HL-60 (cell line): ENCODE measurements around the gene SYNRG.
A peak's percentile ranks its signal among the peaks of the same experiment; 100 is the strongest.

Experiments used
- DNase-seq, 2 experiments: peaks; one replicate each; pipeline ENCODE4 v3.0.0-alpha.2; 2010 to 2020; ENCODE audit warnings: low read depth in 1 of 2, low spot score in 1 of 2
- H3K27ac ChIP-seq: fragments of 250-450 bp; sonication (Bioruptor Pico); replicated peaks from 2 replicates; pipeline ENCODE4 v1.5.1; 2020; ENCODE audit warnings: mild to moderate bottlenecking, moderate library complexity
- H3K27me3 ChIP-seq: fragments of 250-450 bp; sonication (Bioruptor Pico); 2 replicates; pipeline ENCODE4 v1.5.1; 2021; ENCODE audit warnings: mild to moderate bottlenecking, moderate library complexity; ENCODE audit not compliant: insufficient read depth, poor library complexity, severe bottlenecking
- H3K4me3 ChIP-seq: replicated peaks from 2 replicates; pipeline ENCODE4 v1.5.1; 2011; ENCODE audit warnings: mild to moderate bottlenecking, control low read depth, low read length; ENCODE audit not compliant: insufficient read depth
- CTCF ChIP-seq: IDR thresholded peaks from one replicate; pipeline ENCODE4 v1.5.1; 2011; ENCODE audit warnings: low read length, control low read depth, inconsistent platforms; ENCODE audit not compliant: insufficient read depth
- GABPA ChIP-seq: IDR thresholded peaks from 2 replicates; pipeline ENCODE4 v1.6.1; 2012; ENCODE audit warnings: low read depth
- POLR2AphosphoS5 ChIP-seq: IDR thresholded peaks from 2 replicates; pipeline ENCODE4 v1.6.1; 2012; ENCODE audit warnings: low read depth
- REST ChIP-seq: IDR thresholded peaks from 2 replicates; pipeline ENCODE4 v1.6.1; 2012; ENCODE audit warnings: low read depth; ENCODE audit not compliant: insufficient replicate concordance
- SPI1 ChIP-seq: IDR thresholded peaks from 2 replicates; pipeline ENCODE4 v1.6.1; 2012; ENCODE audit warnings: low read depth, mild to moderate bottlenecking, borderline replicate concordance

SYNRG gene

GRCh38 chr17:37478187-37478586 is 131.0 kb downstream of the SYNRG start:
- Histone ChIP-seq H3K4me3 (no peak overlapping the region), H3K27ac (no peak overlapping the region), H3K27me3 (no peaks in the 10 kb centered on the region)
- no peak for DNase-seq
- no peak for TF ChIP-seq SPI1
- no peak for TF ChIP-seq POLR2AphosphoS5
- no peak for TF ChIP-seq GABPA
- no peak for TF ChIP-seq CTCF
- TF ChIP-seq REST: no peak

GRCh38 chr17:37476431-37477120 is 132.6 kb downstream of the SYNRG start:
- Histone ChIP-seq H3K27me3 (no peaks in the 10 kb centered on the region), H3K27ac (no peak overlapping the region), H3K4me3 (no peak overlapping the region)
- DNase-seq: no peak
- TF ChIP-seq SPI1 (no peak), REST (no peak), POLR2AphosphoS5 (no peak), GABPA (no peak), CTCF (no peak)

GRCh38 chr17:37475731-37476420 is 133.3 kb downstream of the SYNRG start:
- no peak overlapping the region for H3K27ac ChIP-seq
- TF ChIP-seq CTCF (no peak), REST (no peak), POLR2AphosphoS5 (no peak), SPI1 (peak; percentile 100)
- H3K27me3 ChIP-seq: no peaks in the 10 kb centered on the region
- DNase-seq: no peak
- no peak overlapping the region for H3K4me3 ChIP-seq
